Kidney capillary endothelial cell (primary cell): Measurements from ENCODE around the gene VOPP1.

ENCODE experiments used
- DNase-seq: peaks from one replicate; pipeline ENCODE4 v3.0.0-alpha.2; 2018; ENCODE audit warnings: low spot score

Gene VOPP1

GRCh38 chr7:55432939-55433784 is 139.1 kb downstream of the VOPP1 start:
- no peak for DNase-seq

- DNase-seq: no peak
These were observed 139.8 kb downstream of the VOPP1 start for GRCh38 chr7:55432506-55432905.

GRCh38 chr7:55431898-55432297 is 140.4 kb downstream of the VOPP1 start:
- no peak for DNase-seq

GRCh38 chr7:55429835-55430499 is 142.3 kb downstream of the VOPP1 start:
- no peak for DNase-seq

GRCh38 chr7:55427800-55428199 is 144.5 kb downstream of the VOPP1 start:
- no peak for DNase-seq

GRCh38 chr7:55427342-55427741 is 145.0 kb downstream of the VOPP1 start:
- DNase-seq: no peak

GRCh38 chr7:55426676-55427075 is 145.6 kb downstream of the VOPP1 start:
- DNase-seq: no peak

- DNase-seq: no peak
These were observed 147.1 kb downstream of the VOPP1 start for GRCh38 chr7:55425141-55425752.

- no peak for DNase-seq
These were observed 148.4 kb downstream of the VOPP1 start for GRCh38 chr7:55423891-55424290.

- peak; percentile 82 for DNase-seq
These were observed 149.0 kb downstream of the VOPP1 start for GRCh38 chr7:55423277-55423711.
